ENCODE data around the gene PET100.

The PET100 gene

GRCh38 chr19:7635670-7636069 lies 6.1 kb downstream of the PET100 start:
- no peak for DNase-seq

GRCh38 chr19:7636317-7636690 lies 6.7 kb downstream of the PET100 start:
- DNase-seq = peak; percentile 49

DNA sequence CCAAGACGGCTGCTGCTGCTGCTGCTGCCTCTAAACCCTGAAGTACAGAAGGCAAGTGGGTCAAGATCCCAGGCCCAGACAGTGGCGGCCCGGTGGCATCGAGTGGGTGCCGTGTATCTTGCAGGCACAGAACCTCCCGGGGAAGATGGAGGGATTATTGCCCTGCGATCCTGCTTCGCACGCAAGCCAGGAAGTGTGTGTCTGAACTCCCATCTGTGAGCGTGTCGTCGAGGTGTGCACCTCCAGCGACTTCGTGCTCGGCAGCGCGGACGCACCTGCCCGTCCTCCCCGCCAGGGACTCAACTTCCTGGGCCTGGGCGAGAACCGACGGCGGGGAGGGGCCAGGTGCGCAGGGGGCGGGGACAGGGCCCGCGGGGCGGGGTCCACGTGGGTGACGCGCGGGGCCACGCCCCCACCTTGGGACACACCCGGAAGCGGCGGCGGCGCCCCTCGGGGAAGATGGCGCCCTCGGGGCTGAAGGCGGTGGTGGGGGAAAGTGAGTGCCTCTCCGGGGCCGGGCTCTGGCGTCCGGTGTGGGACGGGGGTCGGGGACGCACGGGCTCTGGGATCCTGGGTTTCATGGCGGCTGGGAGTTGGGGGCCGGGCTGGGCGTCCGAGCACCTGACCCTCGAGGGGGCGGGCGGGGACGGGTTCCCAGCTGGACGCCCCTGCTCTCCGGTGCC lies 7.2 kb downstream of the PET100 start, which contains the start of gene STXBP2:
STXBP2 (plus strand) TSS at position 420 of the 683 bp plus-strand sequence; CDS start at position 460, 40 bp downstream.
- DNase-seq = peak; percentile 70

GRCh38 chr19:7637374-7638256 lies 8.0 kb downstream of the PET100 start:
- DNase-seq = peak; percentile 35

GRCh38 chr19:7638802-7639465 lies 9.3 kb downstream of the PET100 start:
- no peak for DNase-seq

- DNase-seq = no peak
Observed at GRCh38 chr19:7639863-7640348, 10.3 kb downstream of the PET100 start.

DNA sequence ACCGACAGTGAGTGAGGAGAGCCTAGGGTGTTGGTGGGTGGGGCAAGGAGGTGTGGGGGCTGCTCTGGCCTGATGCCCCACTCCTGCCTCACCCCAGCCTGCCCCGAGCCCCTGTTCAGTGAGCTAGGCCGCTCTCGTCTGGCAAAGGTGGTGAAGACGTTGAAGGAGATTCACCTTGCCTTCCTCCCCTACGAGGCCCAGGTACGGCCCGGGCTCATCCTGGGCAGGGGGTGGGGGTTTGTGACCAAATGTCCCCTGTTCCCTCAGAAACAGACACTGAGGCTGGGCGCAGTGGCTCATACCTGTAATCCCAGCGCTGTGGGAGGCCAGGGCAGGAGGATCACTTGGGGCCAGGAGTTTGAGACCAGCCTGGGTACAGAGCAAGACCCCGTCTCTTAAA lies 11.2 kb downstream of the PET100 start:
- no peak for DNase-seq

GRCh38 chr19:7641290-7642276 lies 12.0 kb downstream of the PET100 start:
- no peak for DNase-seq

- DNase-seq = no peak
Observed at GRCh38 chr19:7642295-7643030, 12.9 kb downstream of the PET100 start.

- no peak for DNase-seq
Observed at GRCh38 chr19:7643031-7643415, 13.4 kb downstream of the PET100 start.

DNA sequence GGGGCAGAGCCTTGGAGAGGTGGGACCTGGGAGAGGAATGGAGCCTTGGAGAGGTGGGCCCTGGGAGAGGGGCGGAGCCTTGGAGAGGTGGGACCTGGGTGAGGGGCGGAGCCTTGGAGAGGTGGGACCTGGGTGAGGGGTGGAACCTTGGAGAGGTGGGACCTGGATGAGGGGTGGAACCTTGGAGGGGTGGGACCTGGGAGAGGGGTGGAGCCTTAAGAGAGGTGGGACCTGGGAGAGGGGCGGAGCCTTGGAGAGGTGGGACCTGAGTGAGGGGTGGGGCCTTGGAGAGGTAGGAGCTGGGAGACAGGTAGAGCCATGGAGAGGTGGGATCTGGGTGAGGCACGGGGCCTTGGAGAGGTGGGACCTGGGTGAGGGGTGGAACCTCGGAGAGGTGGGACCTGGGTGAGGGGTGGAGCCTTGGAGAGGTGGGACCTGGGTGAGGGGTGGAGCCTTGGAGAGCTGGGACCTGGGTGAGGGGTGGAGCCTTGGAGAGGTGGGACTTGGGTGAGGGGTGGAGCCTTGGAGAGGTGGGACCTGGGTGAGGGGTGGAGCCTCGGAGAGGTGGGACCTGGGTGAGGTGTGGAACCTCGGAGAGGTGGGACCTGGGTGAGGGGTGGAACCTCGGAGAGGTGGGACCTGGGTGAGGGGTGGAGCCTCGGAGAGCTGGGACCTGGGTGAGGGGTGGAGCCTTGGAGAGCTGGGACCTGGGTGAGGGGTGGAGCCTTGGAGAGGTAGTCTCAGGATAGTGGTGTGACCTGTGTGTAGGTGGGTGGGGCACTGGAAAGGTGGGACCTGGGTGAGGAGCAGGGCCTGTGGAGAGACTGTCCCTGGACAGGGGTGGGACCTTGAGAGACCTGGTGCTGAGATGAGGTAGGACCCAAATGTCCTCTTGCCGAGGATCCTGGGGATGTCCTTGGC lies 14.3 kb downstream of the PET100 start:
- DNase-seq = peak; percentile 25

- no peak for DNase-seq
Observed at GRCh38 chr19:7644550-7644877, 14.9 kb downstream of the PET100 start.

GRCh38 chr19:7645163-7645562 lies 15.6 kb downstream of the PET100 start:
- peak; percentile 93 for DNase-seq

GRCh38 chr19:7645656-7646425 lies 16.2 kb downstream of the PET100 start:
- DNase-seq = peak; percentile 81

DNA sequence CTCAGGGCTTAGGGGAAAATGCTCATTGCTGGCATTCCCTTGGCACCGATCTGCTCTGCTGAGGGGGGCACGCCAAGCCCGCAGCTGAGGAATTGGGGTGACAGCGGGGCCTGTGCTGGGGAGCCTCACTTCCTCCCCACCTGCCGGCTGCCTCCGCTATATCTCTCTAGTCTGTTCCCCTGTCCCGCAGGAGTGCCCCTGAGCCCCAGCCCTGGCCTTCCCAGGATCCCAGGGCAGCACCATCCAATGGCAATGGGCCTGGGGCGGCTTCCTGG lies 16.8 kb downstream of the PET100 start:
- no peak for DNase-seq

GRCh38 chr19:7647156-7647555 lies 17.6 kb downstream of the PET100 start:
- no peak for DNase-seq

DNA sequence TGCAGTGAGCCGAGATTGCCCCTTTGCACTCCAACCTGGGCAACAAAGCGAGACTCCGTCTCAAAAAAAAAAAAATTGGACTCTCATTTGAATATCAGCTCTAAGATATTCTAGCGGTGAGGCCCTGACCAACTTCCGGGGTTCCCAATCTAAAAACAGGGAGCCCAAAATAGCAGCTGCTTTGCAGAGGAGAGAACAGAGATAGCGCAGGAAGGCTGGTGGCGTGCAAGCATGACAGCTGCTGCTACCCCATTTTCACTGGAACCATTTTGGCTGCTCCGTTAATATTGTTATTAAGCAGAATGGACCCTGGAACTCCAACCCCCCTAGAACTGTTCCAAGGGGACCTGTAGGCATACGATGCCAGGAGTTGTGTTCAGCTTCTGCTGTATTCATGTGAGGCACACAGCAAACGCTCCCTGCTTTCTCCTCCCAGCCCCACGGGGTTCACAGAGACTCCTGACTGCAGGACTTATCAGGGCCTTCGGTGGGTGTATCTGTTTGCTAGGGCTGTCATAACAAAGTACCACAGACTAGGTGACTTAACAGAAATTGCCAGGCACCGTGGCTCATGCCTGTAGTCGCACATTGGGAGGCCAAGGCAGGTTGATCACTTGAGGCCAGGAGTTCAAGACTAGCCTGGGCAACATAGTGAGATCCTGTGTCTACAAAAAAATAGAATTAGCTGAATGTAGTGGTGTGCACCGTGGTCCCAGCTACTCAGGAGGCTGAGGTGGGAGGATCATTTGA lies 18.8 kb downstream of the PET100 start:
- DNase-seq = peak; percentile 48

- no peak for DNase-seq
Observed at GRCh38 chr19:7650148-7650547, 20.6 kb downstream of the PET100 start.

DNA sequence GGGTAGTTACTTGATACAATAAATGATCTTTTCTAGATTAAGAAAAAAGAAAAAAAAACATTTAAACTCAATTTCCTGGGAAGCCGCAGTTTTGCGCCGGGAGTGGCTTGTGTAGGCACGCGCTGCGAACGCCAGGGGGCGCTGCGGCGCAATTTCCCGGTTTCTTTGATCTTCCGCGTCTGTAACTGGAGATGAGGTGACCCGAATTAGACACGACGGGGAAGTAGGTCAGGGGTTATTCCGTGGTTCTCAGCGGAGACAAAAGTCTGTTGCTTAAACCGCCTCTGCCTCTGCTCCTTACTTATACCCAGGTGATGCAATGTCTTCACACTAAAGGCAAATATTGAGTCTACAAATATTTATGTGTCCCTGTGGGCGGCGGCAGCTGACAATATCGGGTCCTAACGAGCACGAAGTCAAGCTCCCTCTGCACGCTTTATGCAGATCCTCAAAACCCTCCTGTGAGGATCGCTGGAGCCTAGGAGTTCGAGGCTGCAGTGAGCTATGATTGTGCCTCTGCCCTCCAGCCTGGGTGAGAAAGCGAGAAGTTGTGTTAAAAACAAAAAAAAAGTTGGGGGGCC lies 22.6 kb downstream of the PET100 start:
- DNase-seq = peak; percentile 100

Data from MV-4-11 (cell line).